ENCODE measurements around the gene CLTA.
A peak's percentile ranks its signal among the peaks of the same experiment; 100 is the strongest.
"Not testable (repeated sequence)": the region's sequence is repeated elsewhere in the genome, so short reads cannot be mapped to it uniquely, and the experiment has no call there.

CLTA gene

DNA sequence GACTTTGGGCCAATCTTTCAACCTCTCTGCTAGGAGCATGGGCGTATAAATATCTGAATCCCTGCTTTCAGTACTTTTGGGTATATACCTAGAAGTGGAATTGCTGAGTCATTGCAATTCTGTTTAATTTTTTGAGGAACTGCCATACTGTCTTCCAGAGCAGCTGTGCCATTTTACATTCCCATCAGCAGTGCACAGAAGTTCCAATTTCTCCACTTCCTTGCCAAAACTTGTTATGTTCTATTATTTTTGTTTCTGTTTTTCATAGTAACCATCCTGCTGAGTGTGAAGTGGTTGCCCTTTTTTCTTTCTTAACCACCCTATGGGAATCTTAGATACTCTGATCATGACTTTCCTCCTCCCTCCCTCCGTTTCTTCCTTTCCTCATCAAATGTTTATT lies 32.6 kb upstream of the CLTA start:
- DNase-seq (ENCODE audit: low read depth in 2 of 2, low spot score in 1 of 2): no peak

DNA sequence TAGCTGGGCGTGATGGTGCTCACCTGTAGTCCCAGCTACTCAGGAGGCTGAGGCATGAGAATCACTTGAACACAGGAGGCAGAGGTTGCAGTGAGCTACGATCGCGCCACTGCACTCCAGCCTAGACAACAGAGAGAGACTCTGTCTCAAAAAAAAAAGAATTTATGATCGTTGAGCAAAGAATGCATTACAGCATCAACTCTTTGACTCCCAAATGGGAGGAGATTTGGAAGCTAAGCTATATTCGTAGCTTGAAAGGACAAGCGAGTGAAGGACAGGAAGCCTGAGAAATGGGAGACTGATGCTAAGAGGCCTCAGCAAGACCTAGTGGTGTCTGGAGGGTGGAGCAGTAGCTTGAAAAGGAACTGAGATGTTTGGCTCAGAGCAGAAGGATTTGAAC lies 31.8 kb upstream of the CLTA start:
- no peak for DNase-seq (ENCODE audit: low read depth in 2 of 2, low spot score in 1 of 2)

GRCh38 chr9:36159509-36159908 lies 31.2 kb upstream of the CLTA start:
- not testable (repeated sequence) for DNase-seq (ENCODE audit: low read depth in 2 of 2, low spot score in 1 of 2)

- DNase-seq (ENCODE audit: low read depth in 2 of 2, low spot score in 1 of 2): not testable (repeated sequence)
Observed at GRCh38 chr9:36160126-36160525, 30.6 kb upstream of the CLTA start.

- no peak for DNase-seq (ENCODE audit: low read depth in 2 of 2, low spot score in 1 of 2)
Observed at GRCh38 chr9:36161187-36161586, 29.5 kb upstream of the CLTA start.

DNA sequence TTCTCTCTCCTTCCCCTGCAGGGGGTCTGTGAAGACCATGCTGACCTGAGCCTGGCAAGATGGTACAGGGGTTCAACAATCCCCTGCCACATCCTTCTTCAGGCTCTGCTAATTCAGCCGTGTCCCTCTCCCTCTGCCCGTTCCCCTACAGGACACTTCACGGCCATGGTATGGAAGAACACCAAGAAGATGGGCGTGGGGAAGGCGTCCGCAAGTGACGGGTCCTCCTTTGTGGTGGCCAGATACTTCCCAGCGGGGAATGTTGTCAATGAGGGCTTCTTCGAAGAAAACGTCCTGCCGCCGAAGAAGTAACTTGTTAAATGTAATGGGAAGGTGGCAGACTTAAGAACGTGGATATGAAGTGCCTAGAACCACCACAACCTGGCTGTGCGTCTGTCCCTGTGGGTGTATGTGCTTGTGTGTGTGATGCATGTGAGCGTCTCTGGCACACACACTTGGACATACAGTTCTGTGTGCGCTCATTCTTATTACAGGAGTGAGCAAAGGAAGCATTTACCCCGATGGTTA lies 28.4 kb upstream of the CLTA start:
- DNase-seq (ENCODE audit: low read depth in 2 of 2, low spot score in 1 of 2): no peak

GRCh38 chr9:36163049-36163785 lies 27.5 kb upstream of the CLTA start:
- no peak for DNase-seq (ENCODE audit: low read depth in 2 of 2, low spot score in 1 of 2)

DNA sequence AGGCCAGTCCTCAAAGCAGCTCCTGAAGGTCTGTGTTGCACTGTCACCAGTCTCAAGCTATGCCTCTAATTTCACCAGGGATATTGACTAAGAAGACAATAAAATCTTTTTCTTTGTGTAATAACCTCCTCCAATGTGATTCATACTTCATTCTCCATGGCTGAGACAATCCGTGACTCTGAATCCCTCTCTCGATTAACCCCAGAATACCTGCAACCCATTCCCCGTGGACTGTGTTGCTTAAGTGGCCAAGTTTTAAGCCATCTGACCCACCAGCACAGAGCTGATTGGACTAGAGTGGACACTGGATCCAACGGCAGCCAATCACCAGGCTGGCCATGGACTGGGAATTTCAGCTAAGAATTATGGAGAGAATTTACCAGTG lies 26.9 kb upstream of the CLTA start:
- no peak for DNase-seq (ENCODE audit: low read depth in 2 of 2, low spot score in 1 of 2)

- no peak for DNase-seq (ENCODE audit: low read depth in 2 of 2, low spot score in 1 of 2)
Observed at GRCh38 chr9:36164372-36164771, 26.3 kb upstream of the CLTA start.

DNA sequence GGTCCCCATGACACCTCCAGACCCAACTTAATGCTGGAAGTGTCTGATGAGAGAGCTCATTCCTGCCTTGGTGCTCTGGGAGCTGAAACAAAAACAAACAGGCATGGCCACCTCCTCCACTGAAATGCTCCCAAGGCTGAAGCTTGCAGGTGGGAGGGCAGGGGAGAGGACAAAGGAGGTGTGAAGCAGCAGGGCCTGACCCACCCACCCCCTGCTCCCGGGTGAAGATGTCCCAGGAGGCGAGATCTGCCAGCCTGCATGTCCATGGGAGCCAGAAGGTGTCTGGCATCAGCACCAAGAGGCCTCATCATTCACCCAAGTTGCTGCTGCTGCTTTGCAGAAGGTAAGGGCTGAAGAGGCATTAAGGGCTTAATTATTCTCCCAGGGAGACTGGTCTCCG lies 25.7 kb upstream of the CLTA start:
- DNase-seq (ENCODE audit: low read depth in 2 of 2, low spot score in 1 of 2): no peak

DNA sequence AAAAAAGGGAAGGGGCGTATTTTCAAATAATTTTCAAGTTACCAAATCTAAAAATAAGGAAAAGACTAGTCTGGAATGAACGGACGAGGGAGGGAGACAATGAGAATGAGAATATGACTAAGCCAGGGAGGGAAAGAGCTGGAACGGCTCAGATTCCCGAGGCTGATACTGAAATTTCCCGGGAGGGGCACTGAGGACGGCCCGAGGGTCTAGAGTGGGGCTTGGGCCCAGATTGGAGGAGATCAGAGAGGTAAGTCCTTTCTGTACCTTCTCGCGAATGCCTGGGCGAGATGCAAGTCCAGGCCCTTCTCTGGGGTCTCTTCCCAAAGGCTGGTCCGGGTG lies 24.9 kb upstream of the CLTA start:
- DNase-seq (ENCODE audit: low read depth in 2 of 2, low spot score in 1 of 2): no peak

GRCh38 chr9:36166168-36166927 lies 24.4 kb upstream of the CLTA start:
- DNase-seq (ENCODE audit: low read depth in 2 of 2, low spot score in 1 of 2): peak; percentile 54 to 70

DNA sequence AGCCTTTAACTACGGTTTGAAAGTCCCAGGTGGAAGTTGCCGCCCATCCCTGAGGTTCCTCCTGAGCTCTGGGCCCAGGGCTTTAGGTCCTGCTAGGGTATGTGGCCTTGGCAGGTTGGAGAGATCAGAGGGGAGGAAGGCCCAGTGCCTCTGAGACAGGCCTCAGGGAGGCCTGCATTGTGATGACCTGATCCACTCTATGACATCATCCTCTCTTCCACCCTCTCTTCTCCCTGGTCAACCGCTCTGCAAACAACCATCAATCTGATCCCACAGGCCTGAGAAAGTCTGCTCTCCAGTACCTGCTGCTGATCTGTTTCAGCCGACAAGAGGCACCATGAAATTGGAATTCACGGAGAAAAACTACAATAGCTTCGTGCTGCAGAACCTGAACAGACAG lies 21.6 kb upstream of the CLTA start, which contains the start of gene CCIN:
Gene CCIN (plus strand): TSS at position 223 of the 400 bp plus-strand sequence. CDS start 115 bp downstream, at position 338.
- DNase-seq (ENCODE audit: low read depth in 2 of 2, low spot score in 1 of 2): no peak

GRCh38 chr9:36169708-36170107 lies 21.0 kb upstream of the CLTA start:
- no peak for DNase-seq (ENCODE audit: low read depth in 2 of 2, low spot score in 1 of 2)

GRCh38 chr9:36170531-36170930 lies 20.2 kb upstream of the CLTA start:
- no peak for DNase-seq (ENCODE audit: low read depth in 2 of 2, low spot score in 1 of 2)

GRCh38 chr9:36173861-36174260 lies 16.9 kb upstream of the CLTA start:
- no peak for DNase-seq (ENCODE audit: low read depth in 2 of 2, low spot score in 1 of 2)

GRCh38 chr9:36174271-36174670 lies 16.4 kb upstream of the CLTA start:
- DNase-seq (ENCODE audit: low read depth in 2 of 2, low spot score in 1 of 2): no peak

- no peak for DNase-seq (ENCODE audit: low read depth in 2 of 2, low spot score in 1 of 2)
Observed at GRCh38 chr9:36174731-36175130, 16.0 kb upstream of the CLTA start.

GRCh38 chr9:36175209-36175608 lies 15.5 kb upstream of the CLTA start:
- not testable (repeated sequence) for DNase-seq (ENCODE audit: low read depth in 2 of 2, low spot score in 1 of 2)

DNA sequence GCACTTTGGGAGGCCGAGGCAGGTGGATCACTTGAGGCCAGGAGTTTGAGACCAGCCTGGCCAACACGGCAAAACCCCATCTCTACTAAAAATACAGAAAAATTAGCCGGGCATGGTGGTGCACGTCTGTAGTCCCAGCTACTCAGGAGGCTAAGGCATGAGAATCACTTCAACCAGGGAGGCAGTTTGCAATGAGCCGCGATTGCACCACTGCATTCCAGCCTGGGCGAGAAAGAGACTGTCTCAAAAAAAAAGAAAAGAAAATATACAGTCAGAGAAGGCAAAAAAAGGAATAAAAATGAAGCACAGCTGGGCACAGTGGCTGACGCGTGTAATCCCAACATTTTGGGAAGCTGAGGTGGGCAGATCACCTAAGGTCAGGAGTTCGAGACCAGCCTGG lies 14.2 kb upstream of the CLTA start:
- not testable (repeated sequence) for DNase-seq (ENCODE audit: low read depth in 2 of 2, low spot score in 1 of 2)

GRCh38 chr9:36177571-36177970 lies 13.2 kb upstream of the CLTA start:
- no peak for DNase-seq (ENCODE audit: low read depth in 2 of 2, low spot score in 1 of 2)

DNA sequence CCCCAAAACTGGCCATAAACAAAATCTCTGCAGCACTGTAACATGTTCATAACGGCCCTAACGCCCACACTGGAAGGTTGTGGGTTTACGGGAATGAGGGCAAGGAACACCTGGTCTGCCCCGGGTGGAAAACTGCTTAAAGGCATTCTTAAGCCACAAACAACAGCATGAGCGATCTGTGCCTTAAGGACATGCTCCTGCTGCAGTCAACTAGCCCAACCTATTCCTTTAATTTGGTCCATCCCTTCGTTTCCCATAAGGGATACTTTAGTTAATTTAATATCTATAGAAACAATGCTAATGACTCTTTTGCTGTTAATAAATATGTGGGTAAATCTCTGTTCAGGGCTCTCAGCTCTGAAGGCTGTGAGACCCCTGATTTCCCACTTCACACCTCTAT lies 10.5 kb upstream of the CLTA start:
- not testable (repeated sequence) for DNase-seq (ENCODE audit: low read depth in 2 of 2, low spot score in 1 of 2)
